HCT116 (cell line): ENCODE results near the gene POLA2. TPM values are rescaled to one million over a fixed set of nuclear protein-coding genes. Genes with fewer than 3 reads are reported as not detected.

Experiments used
- ATAC-seq: fragments of 200-7000 bp; cut with Tn5 transposase; 2 replicates; pipeline ENCODE4 v1.9.1; 2020; ENCODE audit warnings: mild to moderate bottlenecking, moderate library complexity
- BruUV-seq: library from RNA; stranded (reverse); fragments of 400-500 nt; replicated peaks from 2 replicates; lab custom pipeline; 2021; lab: Mats Ljungman, UMichigan
- CTCF ChIA-PET: fragments of 300-600 bp; sonication (Branson Sonifier 250); formaldehyde crosslinking; loops from one replicate; lab custom pipeline; 2021; ENCODE audit warnings: antibody characterized with exemption; lab: Charles Lee
- POLR2A ChIA-PET: fragments of 300-600, 350-600 bp; sonication (Branson Sonifier 250); formaldehyde crosslinking; loops from one replicate; lab custom pipeline; 2021; ENCODE audit warnings: antibody characterized with exemption; lab: Charles Lee
- RAD21 ChIA-PET, 2 experiments: fragments of 300-600 bp; sonication (Branson Sonifier 250); formaldehyde crosslinking; loops; one replicate each; lab custom pipeline; 2023; ENCODE audit warnings: low total read pairs in 2 of 2; ENCODE audit not compliant: uncharacterized antibody in 2 of 2, unreplicated experiment in 2 of 2, low non-redundant PET in 1 of 2; lab: Charles Lee
- DNase-seq: peaks from one replicate; pipeline ENCODE4 v3.0.0-alpha.2; 2010; ENCODE audit warnings: low read depth, low spot score
- H2AFZ ChIP-seq: fragments of 200-600 bp; shearing (Covaris generic), sonication (generic); 2 replicates; pipeline ENCODE4 v1.6.1; 2017; ENCODE audit warnings: low read depth, mixed run types, mixed read lengths, antibody characterized with exemption, low read length; ENCODE audit not compliant: poor library complexity, severe bottlenecking
- H3K27ac ChIP-seq: 2 replicates; pipeline ENCODE4 v1.5.1; 2012; ENCODE audit warnings: low read depth, low read length
- H3K27me3 ChIP-seq: fragments of 200-600 bp; sonication (generic); 2 replicates; pipeline ENCODE4 v1.6.1; 2016; ENCODE audit warnings: mixed run types, low read length, mixed read lengths; ENCODE audit not compliant: insufficient read depth
- H3K36me3 ChIP-seq, 2 experiments: fragments of 200-500 bp in 1 of 2; fragments of 200-600 bp in 1 of 2; sonication (Bioruptor generic) in 1 of 2; sonication (generic) in 1 of 2; 2 replicates each; pipeline versions ENCODE4 v1.5.1 to v1.6.1; 2014 to 2016; ENCODE audit warnings: low read length in 2 of 2, inconsistent platforms in 1 of 2, mixed read lengths in 1 of 2, mixed run types in 1 of 2; ENCODE audit not compliant: insufficient read depth in 2 of 2, control insufficient read depth in 1 of 2
- H3K4me1 ChIP-seq, 2 experiments: fragments of 200-600 bp in 1 of 2; sonication (generic) in 1 of 2; 2 replicates each; pipeline versions ENCODE4 v1.5.1 to v1.6.1; 2012 to 2017; ENCODE audit warnings: low read length in 2 of 2, inconsistent platforms in 1 of 2, mild to moderate bottlenecking in 1 of 2, mixed read lengths in 1 of 2, mixed run types in 1 of 2, moderate library complexity in 1 of 2; ENCODE audit not compliant: insufficient read depth in 2 of 2, control insufficient read depth in 1 of 2
- H3K4me2 ChIP-seq: fragments of 200-600 bp; sonication (generic); 2 replicates; pipeline ENCODE4 v1.6.1; 2017; ENCODE audit warnings: mixed run types, low read length, mixed read lengths
- H3K4me3 ChIP-seq, 2 experiments: fragments of 200-600 bp in 1 of 2; sonication (generic) in 1 of 2; replicated peaks in 1 of 2; 2 replicates each; pipeline ENCODE4 v1.5.1; 2011 to 2016; ENCODE audit warnings: low read length in 2 of 2, control low read depth in 1 of 2, low read depth in 1 of 2, mild to moderate bottlenecking in 1 of 2, mixed read lengths in 1 of 2, mixed run types in 1 of 2
- H3K79me2 ChIP-seq: fragments of 200-600 bp; sonication (generic); 2 replicates; pipeline ENCODE4 v1.6.1; 2017; ENCODE audit warnings: mild to moderate bottlenecking, mixed run types, low read length, moderate library complexity, mixed read lengths; ENCODE audit not compliant: insufficient read depth
- H3K9ac ChIP-seq: fragments of 200-600 bp; sonication (generic); 2 replicates; pipeline ENCODE4 v1.6.1; 2016; ENCODE audit warnings: low read length, mixed read lengths
- H3K9me2 ChIP-seq: fragments of 200-600 bp; sonication (generic), shearing (Covaris generic); 2 replicates; pipeline ENCODE4 v1.6.1; 2017; ENCODE audit warnings: mixed run types, mild to moderate bottlenecking, moderate library complexity; ENCODE audit not compliant: insufficient read depth
- H3K9me3 ChIP-seq, 2 experiments: fragments of 200-500 bp in 1 of 2; fragments of 200-600 bp in 1 of 2; sonication (Bioruptor generic) in 1 of 2; sonication (generic) in 1 of 2; 2 replicates each; pipeline ENCODE4 v1.6.1; 2014 to 2017; ENCODE audit warnings: low read length in 2 of 2, mixed read lengths in 2 of 2, inconsistent platforms in 1 of 2, low read depth in 1 of 2, mild to moderate bottlenecking in 1 of 2, mixed run types in 1 of 2, moderate library complexity in 1 of 2; ENCODE audit not compliant: control insufficient read depth in 1 of 2, insufficient read depth in 1 of 2
- H4K20me1 ChIP-seq: fragments of 200-600 bp; sonication (generic), shearing (Covaris generic); 2 replicates; pipeline ENCODE4 v1.6.1; 2017; ENCODE audit warnings: mixed run types, mild to moderate bottlenecking, moderate library complexity; ENCODE audit not compliant: insufficient read depth
- ATF3 ChIP-seq: IDR thresholded peaks from 2 replicates; pipeline ENCODE4 v1.6.1; 2012
- CBX3 ChIP-seq: IDR thresholded peaks from 2 replicates; pipeline ENCODE4 v1.6.1; 2012; ENCODE audit warnings: low read depth
- CEBPB ChIP-seq: IDR thresholded peaks from 2 replicates; pipeline ENCODE4 v1.6.1; 2012; ENCODE audit warnings: low read depth
- CTCF ChIP-seq, 3 experiments: fragments of 200-600 bp in 1 of 3; sonication (generic) in 1 of 3; IDR thresholded peaks in 2 of 3; conservative IDR thresholded peaks in 1 of 3; 2 replicates each; pipeline ENCODE4 v1.5.1; 2012 to 2017; ENCODE audit warnings: low read depth in 2 of 3, low read length in 2 of 3, antibody characterized with exemption in 1 of 3, borderline replicate concordance in 1 of 3, control low read depth in 1 of 3, mild to moderate bottlenecking in 1 of 3, mixed read lengths in 1 of 3, mixed run types in 1 of 3, moderate library complexity in 1 of 3; ENCODE audit not compliant: insufficient read depth in 1 of 3
- EGR1 ChIP-seq: IDR thresholded peaks from 2 replicates; pipeline ENCODE4 v1.6.1; 2012; ENCODE audit warnings: low read depth
- ELF1 ChIP-seq: IDR thresholded peaks from 2 replicates; pipeline ENCODE4 v1.6.1; 2012; ENCODE audit warnings: low read depth, borderline replicate concordance
- EZH2 ChIP-seq: fragments of 200-600 bp; sonication (generic); IDR thresholded peaks from 2 replicates; pipeline ENCODE4 v1.6.1; 2017; ENCODE audit warnings: antibody characterized with exemption, mixed run types
- EZH2phosphoT487 ChIP-seq: fragments of 200-600 bp; IDR thresholded peaks from 2 replicates; pipeline ENCODE4 v1.6.1; 2018; ENCODE audit warnings: antibody characterized with exemption, borderline replicate concordance
- FOSL1 ChIP-seq: IDR thresholded peaks from 2 replicates; pipeline ENCODE4 v1.6.1; 2012; ENCODE audit warnings: low read depth
- POLR2A ChIP-seq: IDR thresholded peaks from 2 replicates; pipeline ENCODE4 v1.7.0; 2011; ENCODE audit warnings: borderline replicate concordance; ENCODE audit not compliant: insufficient read depth, insufficient read length; ENCODE audit errors: extremely low read depth
- REST ChIP-seq: IDR thresholded peaks from 2 replicates; pipeline ENCODE4 v1.6.1; 2012; ENCODE audit warnings: low read depth
- SIN3A ChIP-seq: IDR thresholded peaks from 2 replicates; pipeline ENCODE4 v1.6.1; 2012; ENCODE audit warnings: low read depth
- SP1 ChIP-seq: IDR thresholded peaks from 2 replicates; pipeline ENCODE4 v1.6.1; 2012; ENCODE audit warnings: low read depth
- TCF7L2 ChIP-seq: IDR thresholded peaks from 2 replicates; pipeline ENCODE4 v1.7.0; 2011; ENCODE audit warnings: borderline replicate concordance, inconsistent platforms; ENCODE audit not compliant: insufficient read depth, insufficient read length; ENCODE audit errors: extremely low read depth
- YY1 ChIP-seq: IDR thresholded peaks from 2 replicates; pipeline ENCODE4 v1.6.1; 2011; ENCODE audit warnings: low read length, low read depth, moderate library complexity, mild to moderate bottlenecking; ENCODE audit not compliant: insufficient replicate concordance; ENCODE audit errors: extremely low read depth
- ZBTB33 ChIP-seq: IDR thresholded peaks from 2 replicates; pipeline ENCODE4 v1.6.1; 2011; ENCODE audit warnings: mild to moderate bottlenecking, low read length, moderate library complexity; ENCODE audit not compliant: insufficient replicate concordance; ENCODE audit errors: extremely low read depth
- ZFX ChIP-seq: fragments of 450-650 bp; IDR thresholded peaks from 2 replicates; pipeline ENCODE4 v1.6.1; 2017
- intact Hi-C: fragments of 100-400 bp; cut with micrococcal nuclease; formaldehyde crosslinking; loops from 2 replicates; pipeline ENCODE4 v1.10.0; 2022
- total RNA-seq: library from RNA; stranded (reverse); gene quantifications from one replicate; pipeline ENCODE4 v1.2.1, GENCODE V29; 2021; ENCODE audit not compliant: unreplicated experiment

Gene POLA2
- total RNA-seq, 1 experiment from 2014 or later = 20.0 TPM

GRCh38 chr11:65275906-65276305 lies 14.1 kb downstream of the POLA2 start:
- intact Hi-C loops = loop anchor here (1.0 kb wide), 3 partner anchors 39 to 234 kb away; no protein-coding TSS in a partner anchor
- CTCF ChIA-PET = interaction anchor here (0.8 to 7.1 kb wide), 10 partner anchors 10 to 235 kb away, joined by 3 to 202 read pairs (median 14); partner anchors contain the start of genes CDC42EP2, DPF2, NEAT1 and POLA2
- Histone ChIP-seq H3K9me3 (no peaks in the 10 kb centered on the region), H3K9me2 (no peaks in the 10 kb centered on the region), H3K36me3 (peaks cover 5 to 29% of the 10 kb centered on the region in 2 experiments; a peak in 3 of 4 replicates), H3K4me3 (no peak overlapping the region), H3K4me1 (peaks cover 29 to 47% of the 10 kb centered on the region in 2 experiments), H3K27me3 (no peaks in the 10 kb centered on the region), H4K20me1 (no peaks in the 10 kb centered on the region), H3K79me2 (peaks cover 4% of the 10 kb centered on the region; the same call in 1 of the 2 replicates), H3K27ac (no peak overlapping the region), H3K4me2 (no peak overlapping the region), H3K9ac (no peak overlapping the region), H2AFZ (no peak overlapping the region)
- RAD21 ChIA-PET = interaction anchor here (1.3 to 1.9 kb wide), 4 partner anchors 40 to 57 kb away, joined by 9 to 27 read pairs (median 12); partner anchors contain the start of genes CDC42EP2 (in 2 of the 2) and DPF2 (in 1 of the 2)
- POLR2A ChIA-PET = interaction anchor here (1.2 to 2.8 kb wide), 6 partner anchors 39 to 145 kb away, joined by 3 to 16 read pairs (median 8); partner anchors contain the start of genes CDC42EP2 and DPF2
- ATAC-seq (no peak), DNase-seq (no peak)
- no TSS peak for BruUV-seq
- TF ChIP-seq ELF1 (no peak), SP1 (no peak), ZFX (no peak), POLR2A (no peak), EZH2phosphoT487 (no peak), EGR1 (no peak), CBX3 (no peak), CEBPB (no peak), CTCF (IDR thresholded peaks at IDR 0.05 in 2 of 3, conservative IDR thresholded peaks at IDR 0.05 in 1 of 3; ENCODE audit: borderline replicate concordance in 1 of 3, insufficient read depth in 1 of 3, low read depth in 2 of 3, low read length in 2 of 3) (no peak), YY1 (no peak), FOSL1 (no peak), ATF3 (no peak), ZBTB33 (no peak), SIN3A (no peak), REST (no peak), EZH2 (no peak), TCF7L2 (no peak)
